Effector memory CD8-positive, alpha-beta T cell (primary cell): Measurements from ENCODE around the gene CSF1R.
A peak's percentile ranks its signal among the peaks of the same experiment; 100 is the strongest.

Experiments
- ATAC-seq: fragments of 150-1000 bp; cut with Tn5 transposase; replicated peaks from 2 replicates; pipeline ENCODE4 v1.10.0; 2021; ENCODE audit warnings: mild to moderate bottlenecking, moderate library complexity
- DNase-seq, 3 experiments: peaks; one replicate each; pipeline ENCODE4 v3.0.0; 2021
- H3K27ac Mint-ChIP-seq, 2 donors: one replicate each; pipeline ENCODE4 v1.8.0; 2022; ENCODE audit warnings: mild to moderate bottlenecking in 2 of 2, mixed read lengths in 2 of 2, moderate library complexity in 2 of 2
- H3K27me3 Mint-ChIP-seq, 2 donors: one replicate each; pipeline ENCODE4 v1.8.0; 2022; ENCODE audit warnings: mixed read lengths in 2 of 2
- H3K36me3 Mint-ChIP-seq: one replicate; pipeline ENCODE4 v1.8.0; 2022; ENCODE audit warnings: mild to moderate bottlenecking, moderate library complexity, mixed read lengths; ENCODE audit not compliant: insufficient read depth
- H3K4me1 Mint-ChIP-seq, 2 donors: one replicate each; pipeline ENCODE4 v1.8.0; 2022; ENCODE audit warnings: low read depth in 2 of 2, mixed read lengths in 2 of 2
- H3K4me3 Mint-ChIP-seq, 2 donors: one replicate each; pipeline ENCODE4 v1.8.0; 2022; ENCODE audit warnings: mild to moderate bottlenecking in 2 of 2, mixed read lengths in 2 of 2, moderate library complexity in 2 of 2
- H3K9me3 Mint-ChIP-seq, 2 donors: one replicate each; pipeline ENCODE4 v1.8.0; 2022; ENCODE audit warnings: mixed read lengths in 2 of 2

The CSF1R gene

DNA sequence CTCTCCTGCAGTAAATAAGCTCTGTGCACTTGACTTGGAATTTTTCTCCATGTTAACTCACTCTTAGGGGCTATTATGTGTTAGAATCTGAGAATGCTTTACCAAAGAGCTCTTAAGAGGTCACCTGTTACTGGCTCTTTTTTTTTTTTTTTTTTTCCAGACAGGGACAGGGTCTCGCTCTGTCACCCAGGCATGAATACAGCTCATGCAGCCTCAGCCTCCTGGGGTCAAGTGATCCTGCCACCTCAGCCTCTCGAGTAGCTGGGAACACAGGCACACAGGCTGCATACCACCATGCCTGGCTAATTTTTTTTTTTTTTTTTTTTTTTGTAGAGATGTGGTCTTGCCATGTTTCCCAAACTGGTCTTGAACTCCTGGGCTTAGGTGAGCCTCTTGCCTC, 63.7 kb downstream of the CSF1R start:
- Mint-ChIP-seq H3K36me3 (peaks cover 89% of the 10 kb centered on the region), H3K4me1 (peaks cover 4 to 9% of the 10 kb centered on the region in 2 donors), H3K9me3 (no peaks in the 10 kb centered on the region), H3K27ac (no peak overlapping the region), H3K27me3 (no peaks in the 10 kb centered on the region), H3K4me3 (no peak overlapping the region)
- DNase-seq (no peak), ATAC-seq (no peak)

- Mint-ChIP-seq H3K4me3 (no peak overlapping the region), H3K27ac (no peak overlapping the region), H3K4me1 (peaks cover 4 to 9% of the 10 kb centered on the region in 2 donors), H3K27me3 (no peaks in the 10 kb centered on the region), H3K9me3 (no peaks in the 10 kb centered on the region), H3K36me3 (peaks cover 87% of the 10 kb centered on the region)
- DNase-seq (no peak), ATAC-seq (no peak)
These were observed 64.2 kb downstream of the CSF1R start for GRCh38 chr5:150022158-150022531.

- no peaks in the 10 kb centered on the region for H3K9me3 Mint-ChIP-seq
- no peak for ATAC-seq
- H3K27me3 Mint-ChIP-seq, result no peaks in the 10 kb centered on the region
- DNase-seq, result no peak
- H3K4me1 Mint-ChIP-seq, result peaks cover 4 to 9% of the 10 kb centered on the region in 2 donors
- H3K27ac Mint-ChIP-seq, result no peak overlapping the region
- peaks cover 86% of the 10 kb centered on the region for H3K36me3 Mint-ChIP-seq
- H3K4me3 Mint-ChIP-seq, result no peak overlapping the region
These were observed 64.7 kb downstream of the CSF1R start for GRCh38 chr5:150021491-150022157.

GRCh38 chr5:150020249-150020648, 66.1 kb downstream of the CSF1R start:
- Mint-ChIP-seq H3K27me3 (no peaks in the 10 kb centered on the region), H3K27ac (no peak overlapping the region)

GRCh38 chr5:150017226-150018005, 68.9 kb downstream of the CSF1R start:
- peaks cover 89% of the 10 kb centered on the region for H3K36me3 Mint-ChIP-seq
- H3K9me3 Mint-ChIP-seq, result no peaks in the 10 kb centered on the region
- peaks cover 3 to 9% of the 10 kb centered on the region in 2 donors for H3K4me1 Mint-ChIP-seq
- DNase-seq (no peak), ATAC-seq (no peak)
- no peaks in the 10 kb centered on the region for H3K27me3 Mint-ChIP-seq
- H3K27ac Mint-ChIP-seq, result no peak overlapping the region
- no peak overlapping the region for H3K4me3 Mint-ChIP-seq

More at GRCh38 chr5:150020249-150020648, 66.1 kb downstream of the CSF1R start:
- ATAC-seq (no peak), DNase-seq (no peak)
- Mint-ChIP-seq H3K36me3 (peaks cover 87% of the 10 kb centered on the region), H3K4me1 (peaks cover 3 to 9% of the 10 kb centered on the region in 2 donors), H3K4me3 (no peak overlapping the region), H3K9me3 (no peaks in the 10 kb centered on the region)

- ATAC-seq, result no peak
- no peak for DNase-seq
- Mint-ChIP-seq H3K27ac (no peak overlapping the region), H3K27me3 (no peaks in the 10 kb centered on the region), H3K4me3 (no peak overlapping the region), H3K36me3 (peaks cover 87% of the 10 kb centered on the region), H3K4me1 (peaks cover 1 to 9% of the 10 kb centered on the region in 2 donors), H3K9me3 (no peaks in the 10 kb centered on the region)
These were observed 69.8 kb downstream of the CSF1R start for GRCh38 chr5:150016537-150016936.

GRCh38 chr5:150015415-150015814, 70.9 kb downstream of the CSF1R start:
- DNase-seq (no peak), ATAC-seq (no peak)
- Mint-ChIP-seq H3K4me3 (no peak overlapping the region), H3K4me1 (peaks cover 1 to 9% of the 10 kb centered on the region in 2 donors), H3K9me3 (no peaks in the 10 kb centered on the region), H3K27me3 (no peaks in the 10 kb centered on the region), H3K36me3 (peaks cover 86% of the 10 kb centered on the region), H3K27ac (no peak overlapping the region)

DNA sequence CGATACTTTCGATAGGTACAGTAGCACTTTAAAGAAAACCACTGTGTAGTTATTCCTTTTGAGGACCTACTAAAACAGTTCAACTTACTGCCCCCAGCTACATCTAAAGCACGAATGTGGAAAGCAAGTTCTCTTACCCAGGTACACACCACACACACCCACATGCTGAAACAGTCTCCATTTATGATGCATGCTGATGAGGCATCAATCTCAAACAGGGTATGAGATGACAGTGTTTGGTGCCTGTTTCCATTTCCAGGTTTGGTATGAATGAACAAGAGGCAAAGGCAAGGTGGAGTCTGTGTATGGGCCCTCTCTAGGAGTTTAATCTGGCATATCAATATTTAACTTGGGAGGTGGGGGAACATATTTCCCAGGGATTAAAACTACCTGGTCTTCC, 71.9 kb downstream of the CSF1R start:
- H3K4me3 Mint-ChIP-seq, result no peak overlapping the region
- peaks cover 1 to 7% of the 10 kb centered on the region in 2 donors for H3K4me1 Mint-ChIP-seq
- ATAC-seq, result no peak
- no peaks in the 10 kb centered on the region for H3K27me3 Mint-ChIP-seq
- H3K9me3 Mint-ChIP-seq, result no peaks in the 10 kb centered on the region
- H3K27ac Mint-ChIP-seq, result no peak overlapping the region
- peaks cover 84% of the 10 kb centered on the region for H3K36me3 Mint-ChIP-seq
- DNase-seq, result no peak

- DNase-seq (no peak), ATAC-seq (no peak)
- no peak overlapping the region for H3K27ac Mint-ChIP-seq
- H3K4me3 Mint-ChIP-seq, result no peak overlapping the region
- H3K36me3 Mint-ChIP-seq, result peaks cover 83% of the 10 kb centered on the region
- peaks cover 1 to 2% of the 10 kb centered on the region in 2 donors for H3K4me1 Mint-ChIP-seq
- no peaks in the 10 kb centered on the region for H3K27me3 Mint-ChIP-seq
- no peaks in the 10 kb centered on the region for H3K9me3 Mint-ChIP-seq
These were observed 72.4 kb downstream of the CSF1R start for GRCh38 chr5:150013931-150014330.

DNA sequence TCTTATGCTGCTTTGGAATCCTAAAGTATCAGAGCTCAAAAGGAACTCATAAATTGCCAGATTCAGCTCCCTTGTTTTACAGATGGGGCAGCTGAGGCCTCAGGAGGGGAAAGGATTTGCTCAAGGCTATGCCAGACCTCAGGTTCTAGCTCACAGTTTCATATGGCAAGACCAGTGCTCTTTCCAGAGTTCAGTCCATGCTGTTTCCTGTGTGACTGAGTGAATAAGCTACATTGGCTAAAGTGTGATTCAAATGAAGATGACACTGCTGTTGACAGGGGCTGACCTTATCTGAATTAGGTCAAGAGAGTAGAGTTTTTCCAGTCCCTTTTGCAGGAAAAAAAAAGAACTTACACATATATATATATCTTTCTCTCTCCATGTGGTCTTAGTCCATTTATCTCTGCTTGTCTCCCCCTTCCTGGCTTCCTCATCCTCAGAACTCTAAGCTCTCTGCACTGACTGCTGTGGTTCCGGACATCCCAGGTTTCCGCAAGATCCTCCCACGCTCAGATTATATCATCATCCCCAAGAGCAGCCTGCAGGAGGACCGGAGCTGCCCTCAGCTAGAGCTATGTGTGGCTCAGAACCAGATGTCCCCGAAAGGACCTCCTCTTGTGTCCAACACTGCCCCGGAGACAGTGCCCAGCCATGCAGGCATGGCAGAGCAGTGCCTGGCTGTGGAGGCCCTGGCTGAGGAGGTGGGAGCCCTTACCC, 76.5 kb downstream of the CSF1R start:
- no peak overlapping the region for H3K4me3 Mint-ChIP-seq
- H3K36me3 Mint-ChIP-seq, result peaks cover 71% of the 10 kb centered on the region
- H3K4me1 Mint-ChIP-seq, result peaks cover 1 to 11% of the 10 kb centered on the region in 2 donors
- DNase-seq (no peak), ATAC-seq (no peak)
- H3K27ac Mint-ChIP-seq, result peak overlapping the region in 1 of 2 donors; percentile 1
- H3K27me3 Mint-ChIP-seq, result no peaks in the 10 kb centered on the region
- H3K9me3 Mint-ChIP-seq, result no peaks in the 10 kb centered on the region

DNA sequence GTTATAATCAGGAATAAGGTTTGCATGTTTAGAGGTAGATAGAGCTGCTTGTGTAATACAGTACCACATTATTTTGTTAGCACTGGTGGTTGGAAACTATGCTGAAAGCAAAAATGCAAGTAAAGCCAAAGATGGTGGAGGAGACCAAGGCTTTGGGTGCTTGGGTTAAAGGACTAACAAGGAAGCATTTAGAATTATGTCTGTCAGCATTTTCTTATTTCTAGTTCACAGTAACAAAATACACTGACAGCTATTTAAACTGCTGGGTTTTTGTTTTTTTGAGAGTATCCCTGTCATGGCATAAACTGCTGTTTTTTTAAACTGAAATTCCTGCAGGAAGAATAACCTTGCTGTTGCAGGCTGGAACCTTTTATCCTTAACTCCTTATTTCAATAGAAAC, 79.3 kb downstream of the CSF1R start:
- no peaks in the 10 kb centered on the region for H3K9me3 Mint-ChIP-seq
- peaks cover 59% of the 10 kb centered on the region for H3K36me3 Mint-ChIP-seq
- H3K27ac Mint-ChIP-seq, result no peak overlapping the region
- H3K27me3 Mint-ChIP-seq, result no peaks in the 10 kb centered on the region
- no peak for ATAC-seq
- DNase-seq, result no peak
- no peak overlapping the region for H3K4me3 Mint-ChIP-seq
- peaks cover 6 to 32% of the 10 kb centered on the region in 2 donors for H3K4me1 Mint-ChIP-seq

DNA sequence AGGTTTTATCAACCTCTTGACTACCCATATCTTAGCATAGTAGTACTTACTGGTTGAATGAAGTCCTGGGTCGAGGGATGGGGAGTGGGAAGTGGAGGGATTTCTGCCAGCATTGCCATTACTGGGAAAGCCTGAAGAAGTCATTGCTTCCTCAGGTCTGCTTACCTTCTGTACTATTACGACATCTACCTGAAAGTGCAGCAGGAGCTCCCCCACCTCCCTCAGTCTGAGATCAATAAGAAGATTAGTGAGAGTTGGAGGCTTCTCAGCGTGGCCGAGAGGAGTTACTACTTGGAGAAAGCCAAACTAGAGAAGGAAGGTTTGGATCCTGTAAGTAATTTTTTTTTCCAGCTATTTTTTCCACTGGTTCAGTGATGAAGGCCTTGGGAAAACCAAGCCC, 80.0 kb downstream of the CSF1R start:
- Mint-ChIP-seq H3K27ac (no peak overlapping the region), H3K27me3 (no peaks in the 10 kb centered on the region), H3K36me3 (peaks cover 58% of the 10 kb centered on the region), H3K4me3 (no peak overlapping the region), H3K4me1 (peaks cover 12 to 38% of the 10 kb centered on the region in 2 donors), H3K9me3 (no peaks in the 10 kb centered on the region)
- ATAC-seq (no peak), DNase-seq (no peak)
